Nephron progenitor cell (in vitro differentiated cells): ENCODE measurements around the gene SFMBT2.

ENCODE experiments used
- DNase-seq: peaks from one replicate; pipeline ENCODE4 v3.0.0; 2021
- H3K27ac Mint-ChIP-seq: 2 replicates; pipeline ENCODE4 v1.8.0; 2021; ENCODE audit warnings: mild to moderate bottlenecking, moderate library complexity, mixed read lengths
- H3K27me3 Mint-ChIP-seq: 2 replicates; pipeline ENCODE4 v1.8.0; 2021; ENCODE audit warnings: mild to moderate bottlenecking, low read depth, mixed read lengths; ENCODE audit not compliant: poor library complexity
- H3K36me3 Mint-ChIP-seq: 2 replicates; pipeline ENCODE4 v1.8.0; 2021; ENCODE audit warnings: low read depth, mixed read lengths
- H3K4me1 Mint-ChIP-seq: 2 replicates; pipeline ENCODE4 v1.8.0; 2021; ENCODE audit warnings: mixed read lengths
- H3K4me3 Mint-ChIP-seq: 2 replicates; pipeline ENCODE4 v1.8.0; 2021; ENCODE audit warnings: mild to moderate bottlenecking, moderate library complexity, mixed read lengths
- H3K9me3 Mint-ChIP-seq: 2 replicates; pipeline ENCODE4 v1.8.0; 2021; ENCODE audit warnings: mild to moderate bottlenecking, moderate library complexity, mixed read lengths
- TF ChIP-seq, protein P1 (sequence below): fragments of 200-600 bp; sonication (generic); IDR thresholded peaks from 2 replicates; pipeline ENCODE4 v1.5.0; 2021; ENCODE audit warnings: antibody characterized with exemption

The SFMBT2 gene

DNA sequence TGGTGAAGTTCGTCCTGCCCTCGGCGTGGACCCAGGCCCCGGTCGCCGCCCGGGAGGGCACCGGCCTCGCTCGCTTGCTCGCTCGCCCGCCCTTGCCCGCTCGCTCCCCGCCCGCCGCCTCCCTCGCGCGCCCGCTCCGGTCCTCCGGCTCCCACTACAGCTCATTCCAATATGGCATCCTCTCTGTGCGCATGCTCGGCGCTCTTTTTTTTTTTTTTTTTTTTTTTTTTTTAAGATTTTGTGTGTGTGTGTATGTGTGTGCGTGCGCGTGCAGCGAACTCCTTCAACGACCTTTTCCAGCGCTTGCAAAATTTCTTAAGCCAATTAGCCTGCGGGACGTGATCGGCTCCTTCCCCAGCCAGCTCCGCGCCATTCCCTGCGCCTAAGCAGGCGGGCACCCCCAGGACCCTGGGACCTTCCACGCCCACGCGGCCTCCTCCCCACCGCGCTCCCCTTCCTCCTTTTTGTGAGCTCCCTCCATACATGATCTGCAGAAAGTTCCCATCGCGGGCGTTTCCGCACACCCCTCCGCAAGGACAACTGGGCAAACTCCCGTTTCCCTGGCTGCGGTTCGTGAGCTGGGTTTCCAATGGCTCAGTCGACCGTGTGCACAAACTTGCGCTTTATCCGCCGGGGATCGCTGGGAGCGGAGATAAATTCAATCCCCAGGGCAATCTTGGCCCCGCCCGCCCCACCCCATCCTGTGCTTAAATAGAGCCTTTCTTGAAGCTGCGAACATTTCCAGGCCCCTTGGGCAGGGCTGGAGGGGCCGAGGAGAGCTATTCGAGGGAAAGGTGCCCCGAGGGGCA lies at the start of gene SFMBT2:
SFMBT2 (minus strand) TSS at position 173 of the 809 bp plus-strand sequence. CDS start 29,136 bp downstream, outside the sequence.
- peak; percentile 76 for DNase-seq
- Mint-ChIP-seq H3K4me1 (peaks cover 41% of the 10 kb centered on the region), H3K27me3 (peaks cover 90% of the 10 kb centered on the region), H3K36me3 (no peaks in the 10 kb centered on the region), H3K27ac (no peak within 1 kb of the TSS), H3K4me3 (peak within 1 kb of the TSS; percentile 94), H3K9me3 (no peaks in the 10 kb centered on the region)
- TF ChIP-seq, protein P1, sequence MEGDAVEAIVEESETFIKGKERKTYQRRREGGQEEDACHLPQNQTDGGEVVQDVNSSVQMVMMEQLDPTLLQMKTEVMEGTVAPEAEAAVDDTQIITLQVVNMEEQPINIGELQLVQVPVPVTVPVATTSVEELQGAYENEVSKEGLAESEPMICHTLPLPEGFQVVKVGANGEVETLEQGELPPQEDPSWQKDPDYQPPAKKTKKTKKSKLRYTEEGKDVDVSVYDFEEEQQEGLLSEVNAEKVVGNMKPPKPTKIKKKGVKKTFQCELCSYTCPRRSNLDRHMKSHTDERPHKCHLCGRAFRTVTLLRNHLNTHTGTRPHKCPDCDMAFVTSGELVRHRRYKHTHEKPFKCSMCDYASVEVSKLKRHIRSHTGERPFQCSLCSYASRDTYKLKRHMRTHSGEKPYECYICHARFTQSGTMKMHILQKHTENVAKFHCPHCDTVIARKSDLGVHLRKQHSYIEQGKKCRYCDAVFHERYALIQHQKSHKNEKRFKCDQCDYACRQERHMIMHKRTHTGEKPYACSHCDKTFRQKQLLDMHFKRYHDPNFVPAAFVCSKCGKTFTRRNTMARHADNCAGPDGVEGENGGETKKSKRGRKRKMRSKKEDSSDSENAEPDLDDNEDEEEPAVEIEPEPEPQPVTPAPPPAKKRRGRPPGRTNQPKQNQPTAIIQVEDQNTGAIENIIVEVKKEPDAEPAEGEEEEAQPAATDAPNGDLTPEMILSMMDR, result no peak

DNA sequence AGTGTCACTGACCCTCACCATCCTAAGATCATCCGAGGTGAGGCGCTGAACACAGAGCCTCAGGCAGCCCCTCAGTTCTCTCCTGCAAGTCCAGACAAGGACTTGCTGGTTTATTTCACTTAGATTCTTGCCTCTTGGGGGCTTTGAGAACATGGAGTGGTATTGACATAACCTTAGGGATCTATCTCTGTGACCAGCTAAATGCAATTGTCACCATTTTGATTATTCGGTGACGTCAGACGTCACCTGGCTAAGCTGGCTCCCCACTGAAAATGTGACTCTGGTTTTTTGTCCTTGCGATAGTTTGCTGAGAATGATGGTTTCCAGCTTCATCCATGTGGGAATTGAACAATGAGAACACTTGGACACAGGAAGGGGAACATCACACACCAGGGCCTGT lies 49.2 kb upstream of the SFMBT2 start:
- Mint-ChIP-seq H3K9me3 (peaks cover 4% of the 10 kb centered on the region), H3K4me1 (peaks cover 4% of the 10 kb centered on the region), H3K36me3 (no peaks in the 10 kb centered on the region), H3K27ac (no peak overlapping the region), H3K27me3 (peaks cover 6% of the 10 kb centered on the region), H3K4me3 (no peak overlapping the region)
- no peak for DNase-seq
- TF ChIP-seq, protein P1, result no peak

- TF ChIP-seq, protein P1, result no peak
- H3K4me3 Mint-ChIP-seq, result no peak overlapping the region
- peaks cover 7% of the 10 kb centered on the region for H3K27me3 Mint-ChIP-seq
- H3K36me3 Mint-ChIP-seq, result no peaks in the 10 kb centered on the region
- H3K9me3 Mint-ChIP-seq, result peaks cover 5% of the 10 kb centered on the region
- H3K4me1 Mint-ChIP-seq, result peaks cover 4% of the 10 kb centered on the region
- no peak for DNase-seq
- H3K27ac Mint-ChIP-seq, result no peak overlapping the region
Observed at GRCh38 chr10:7458556-7458955, 47.7 kb upstream of the SFMBT2 start.

GRCh38 chr10:7457478-7458316 lies 46.9 kb upstream of the SFMBT2 start:
- Mint-ChIP-seq H3K9me3 (peaks cover 8% of the 10 kb centered on the region), H3K4me1 (peaks cover 8% of the 10 kb centered on the region), H3K27me3 (peaks cover 10% of the 10 kb centered on the region), H3K27ac (no peak overlapping the region), H3K36me3 (no peaks in the 10 kb centered on the region), H3K4me3 (no peak overlapping the region)
- DNase-seq, result no peak
- TF ChIP-seq, protein P1, result no peak

DNA sequence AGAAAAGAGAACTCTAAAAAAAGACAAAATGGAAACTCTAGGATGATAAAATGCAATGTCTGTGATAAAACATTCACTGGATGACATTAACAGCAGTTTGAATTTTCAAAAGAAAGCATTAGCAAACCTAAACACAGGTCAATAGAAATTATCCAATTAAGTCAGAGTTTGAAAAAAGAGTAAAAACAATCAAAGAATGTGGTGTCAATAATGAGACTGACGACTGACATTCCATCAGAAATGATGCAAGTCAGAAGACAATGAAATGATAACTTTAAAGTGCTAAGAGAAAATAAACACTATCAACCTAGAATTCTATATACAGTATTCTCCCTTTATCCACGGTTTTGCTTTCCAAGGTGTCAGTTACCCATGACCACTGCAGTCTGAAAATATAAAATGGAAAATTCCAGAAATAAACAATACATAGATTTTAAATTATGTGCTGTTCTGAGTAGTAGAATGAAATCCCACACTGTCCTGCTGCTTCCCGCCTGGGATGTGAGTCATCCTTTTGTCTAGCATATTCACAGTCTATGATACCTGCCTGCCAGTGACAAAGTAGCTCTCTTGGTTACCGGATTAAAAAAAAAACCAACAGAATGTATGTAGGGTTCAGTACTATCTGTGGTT lies 38.3 kb upstream of the SFMBT2 start:
- Mint-ChIP-seq H3K36me3 (peaks cover 8% of the 10 kb centered on the region), H3K27ac (no peak overlapping the region), H3K4me3 (no peak overlapping the region), H3K9me3 (peaks cover 45% of the 10 kb centered on the region), H3K4me1 (peaks cover 26% of the 10 kb centered on the region), H3K27me3 (peaks cover 18% of the 10 kb centered on the region)
- TF ChIP-seq, protein P1, result no peak
- no peak for DNase-seq
